H1 (cell line): Measurements from ENCODE around the gene SMARCE1. TPM values are rescaled to one million over a fixed set of nuclear protein-coding genes. Genes with fewer than 3 reads are reported as not detected.

ENCODE experiments used
- CTBP2 ChIP-seq: IDR thresholded peaks from 2 replicates; pipeline ENCODE4 v1.7.0; 2011; ENCODE audit warnings: borderline replicate concordance, mild to moderate bottlenecking, moderate library complexity, mixed read lengths, low read length; ENCODE audit not compliant: insufficient read depth, insufficient read length
- EP300 ChIP-seq, 2 experiments: IDR thresholded peaks; 1 replicate in 1 of 2; 2 replicates in 1 of 2; pipeline ENCODE4 v1.6.1; 2011 to 2012; ENCODE audit warnings: low read depth in 2 of 2, low read length in 2 of 2, mild to moderate bottlenecking in 2 of 2, borderline replicate concordance in 1 of 2, inconsistent platforms in 1 of 2, moderate library complexity in 1 of 2
- FOSL1 ChIP-seq: IDR thresholded peaks from 2 replicates; pipeline ENCODE4 v1.6.1; 2011; ENCODE audit warnings: mild to moderate bottlenecking, low read depth, low read length, moderate library complexity; ENCODE audit not compliant: insufficient read depth
- HDAC6 ChIP-seq: IDR thresholded peaks from one replicate; pipeline ENCODE4 v1.7.1; 2012; ENCODE audit warnings: low read depth, mild to moderate bottlenecking, inconsistent platforms, low read length, moderate library complexity
- KDM4A ChIP-seq: IDR thresholded peaks from one replicate; pipeline ENCODE4 v1.7.1; 2012; ENCODE audit warnings: low read depth, mild to moderate bottlenecking, moderate library complexity, low read length, inconsistent platforms; ENCODE audit not compliant: severe bottlenecking
- SAP30 ChIP-seq: fragments of 300-600 bp; sonication (generic); IDR thresholded peaks from 2 replicates; pipeline ENCODE4 v1.7.1; 2012; ENCODE audit warnings: low read length, moderate library complexity, mild to moderate bottlenecking, inconsistent platforms; ENCODE audit not compliant: insufficient read depth, insufficient replicate concordance
- SP2 ChIP-seq: IDR thresholded peaks from 2 replicates; pipeline ENCODE4 v1.6.1; 2012; ENCODE audit warnings: mild to moderate bottlenecking, low read length, inconsistent platforms
- polyA plus RNA-seq, 7 experiments: library from polyadenylated mRNA; depleted of rRNA in 3 of 7; stranded (reverse) in 5 of 7; unstranded in 2 of 7; fragments of >200 nt in 5 of 7; fragments of 200-250 nt in 2 of 7; gene quantifications; 1 replicate in 5 of 7; 2 replicates in 1 of 7; 4 replicates in 1 of 7; pipeline versions ENCODE4 v1.2.1 to v1.2.3, GENCODE V29; 2011 to 2013; ENCODE audit warnings: missing spikeins in 2 of 7, mixed read lengths in 2 of 7
- total RNA-seq: library from RNA; stranded (reverse); fragmentation: NEBNext Ultra II Directional; extraction: Animal tissue kit (Norgen Biotek cat#: 25700); gene quantifications from 2 replicates; pipeline ENCODE4 v1.2.1, GENCODE V29; 2021

Gene SMARCE1
- total and polyA plus RNA-seq, 2 of the 8 experiments (the other 6 are each of a cell fraction or from before 2014, with no cell fraction given): 30.7 to 131 TPM

GRCh38 chr17:40666331-40666730 is 18.7 kb upstream of the SMARCE1 start (continued):
- TF ChIP-seq KDM4A: no peak
- TF ChIP-seq CTBP2: no peak
- no peak for TF ChIP-seq HDAC6
- TF ChIP-seq SAP30: no peak
- no peak for TF ChIP-seq FOSL1
- TF ChIP-seq EP300 (IDR thresholded peaks at IDR 0.05; ENCODE audit: borderline replicate concordance in 1 of 2, low read depth in 2 of 2, low read length in 2 of 2): no peak
- TF ChIP-seq SP2: no peak
- TF ChIP-seq, all 59 proteins: peak for 0
